ENCODE data around the gene DUSP1. TPM values are rescaled to one million over a fixed set of nuclear protein-coding genes. Genes with fewer than 3 reads are reported as not detected.

Gene DUSP1
- total and polyA plus RNA-seq, 2 of the 13 experiments (the other 11 are each of a cell fraction or from before 2014, with no cell fraction given), result 27.1 to 55.5 TPM

- H3K36me3 ChIP-seq (replicated peaks in 1 of 2; ENCODE audit: control insufficient read depth in 1 of 2, insufficient read depth in 2 of 2, low read length in 2 of 2), result no peaks in the 10 kb centered on the region
- peaks cover 3 to 5% of the 10 kb centered on the region in 2 experiments; a peak in 1 of 5 replicates for H3K27me3 ChIP-seq (ENCODE audit: control insufficient read depth in 1 of 2, insufficient read depth in 2 of 2, low read length in 2 of 2)
- H3K4me3 ChIP-seq (replicated peaks in 1 of 3; ENCODE audit: insufficient read depth in 1 of 3, low read depth in 2 of 3, low read length in 3 of 3), result no peak overlapping the region
- no peaks in the 10 kb centered on the region for H3K79me2 ChIP-seq (ENCODE audit: insufficient read depth, low read length)
- CTCF ChIA-PET (ENCODE audit: low intra/inter-chr PET ratio, low total read pairs), result no interaction called here
- BruUV-seq (replicated peaks), result no TSS peak
- no peaks in the 10 kb centered on the region for H4K20me1 ChIP-seq (ENCODE audit: insufficient read depth, low read length)
- H3K9me3 ChIP-seq (ENCODE audit: low read length), result no peaks in the 10 kb centered on the region
- FAIRE-seq, result no peak
- no peak overlapping the region for H3K9ac ChIP-seq (ENCODE audit: insufficient read depth, low read depth, low read length)
- H3K4me1 ChIP-seq (ENCODE audit: insufficient read depth, low read length), result peaks cover 33% of the 10 kb centered on the region
- POLR2A ChIA-PET, result no interaction called here
- no peak overlapping the region for H2AFZ ChIP-seq (ENCODE audit: low read length)
- no peak overlapping the region for H3K27ac ChIP-seq (ENCODE audit: extremely low read length, insufficient read depth, low read length)
- intact Hi-C loops (cut with micrococcal nuclease; ENCODE audit: unreplicated experiment) (no loop called here), in situ Hi-C loops (cut with HindIII; ENCODE audit: extremely low pct_ligation_motif_present, low pct_unique_long_range_greater_than_20kb) (no loop called here)
- no peak overlapping the region for H3K4me2 ChIP-seq (ENCODE audit: low read depth, low read length)
- no peak for DNase-seq (ENCODE audit: low spot score)
- ATAC-seq, result no peak
- 60% methylated on average over 8 of the region's 8 CpGs for WGBS (ENCODE audit: low lambda C conversion rate)
- TF ChIP-seq ZNF20 (CRISPR knock-in tag; IDR thresholded peaks at IDR 0.05) (no peak), ZNF768 (CRISPR knock-in tag; IDR thresholded peaks at IDR 0.05) (peak; percentile 71)
Measured at GRCh38 chr5:172745406-172745805, 25.6 kb downstream of the DUSP1 start.

GRCh38 chr5:172744123-172745104, 26.6 kb downstream of the DUSP1 start:
- 8% methylated on average over 9 of the region's 12 CpGs for WGBS (ENCODE audit: low lambda C conversion rate)
- Histone ChIP-seq H4K20me1 (ENCODE audit: insufficient read depth, low read length) (no peaks in the 10 kb centered on the region), H3K9me3 (ENCODE audit: low read length) (no peaks in the 10 kb centered on the region), H3K27ac (ENCODE audit: extremely low read length, insufficient read depth, low read length) (no peak overlapping the region), H3K9ac (ENCODE audit: insufficient read depth, low read depth, low read length) (no peak overlapping the region), H3K36me3 (replicated peaks in 1 of 2; ENCODE audit: control insufficient read depth in 1 of 2, insufficient read depth in 2 of 2, low read length in 2 of 2) (no peaks in the 10 kb centered on the region), H3K27me3 (ENCODE audit: control insufficient read depth in 1 of 2, insufficient read depth in 2 of 2, low read length in 2 of 2) (peaks cover 3 to 5% of the 10 kb centered on the region in 2 experiments; a peak in 1 of 5 replicates), H3K4me3 (replicated peaks in 1 of 3; ENCODE audit: insufficient read depth in 1 of 3, low read depth in 2 of 3, low read length in 3 of 3) (no peak overlapping the region; a peak in 1 of 6 replicates), H3K4me2 (ENCODE audit: low read depth, low read length) (peak overlapping the region; percentile 42; the same call in 1 of the 2 replicates), H2AFZ (ENCODE audit: low read length) (no peak overlapping the region), H3K79me2 (ENCODE audit: insufficient read depth, low read length) (no peaks in the 10 kb centered on the region), H3K4me1 (ENCODE audit: insufficient read depth, low read length) (peaks cover 29% of the 10 kb centered on the region)
- ATAC-seq (peak; percentile 71), FAIRE-seq (no peak), DNase-seq (ENCODE audit: low spot score) (no peak)
- intact Hi-C loops (cut with micrococcal nuclease; ENCODE audit: unreplicated experiment), result no loop called here
- ChIA-PET CTCF (ENCODE audit: low intra/inter-chr PET ratio, low total read pairs) (no interaction called here), POLR2A (no interaction called here)
- BruUV-seq (replicated peaks), result no TSS peak
- in situ Hi-C loops (cut with HindIII; ENCODE audit: extremely low pct_ligation_motif_present, low pct_unique_long_range_greater_than_20kb), result no loop called here
- TF ChIP-seq ZMYM3 (CRISPR knock-in tag; IDR thresholded peaks at IDR 0.05) (0 out of 2 replicates have a peak, but pooled peaks have one; percentile 23), THRA (CRISPR knock-in tag; IDR thresholded peaks at IDR 0.05; ENCODE audit: borderline replicate concordance) (no peak), HNRNPL (IDR thresholded peaks at IDR 0.05; ENCODE audit: low read depth, low read length) (peak; percentile 68; the same call in 1 of the 2 replicates), TBX2 (CRISPR knock-in tag; IDR thresholded peaks at IDR 0.05; ENCODE audit: borderline replicate concordance) (peak; percentile 76), ATF7-NPFF (CRISPR knock-in tag; IDR thresholded peaks at IDR 0.05; ENCODE audit: low read depth) (no peak), BCL6 (CRISPR knock-in tag; IDR thresholded peaks at IDR 0.05) (peak; percentile 21; the same call in 1 of the 2 replicates)
- TF ChIP-seq, protein P1, sequence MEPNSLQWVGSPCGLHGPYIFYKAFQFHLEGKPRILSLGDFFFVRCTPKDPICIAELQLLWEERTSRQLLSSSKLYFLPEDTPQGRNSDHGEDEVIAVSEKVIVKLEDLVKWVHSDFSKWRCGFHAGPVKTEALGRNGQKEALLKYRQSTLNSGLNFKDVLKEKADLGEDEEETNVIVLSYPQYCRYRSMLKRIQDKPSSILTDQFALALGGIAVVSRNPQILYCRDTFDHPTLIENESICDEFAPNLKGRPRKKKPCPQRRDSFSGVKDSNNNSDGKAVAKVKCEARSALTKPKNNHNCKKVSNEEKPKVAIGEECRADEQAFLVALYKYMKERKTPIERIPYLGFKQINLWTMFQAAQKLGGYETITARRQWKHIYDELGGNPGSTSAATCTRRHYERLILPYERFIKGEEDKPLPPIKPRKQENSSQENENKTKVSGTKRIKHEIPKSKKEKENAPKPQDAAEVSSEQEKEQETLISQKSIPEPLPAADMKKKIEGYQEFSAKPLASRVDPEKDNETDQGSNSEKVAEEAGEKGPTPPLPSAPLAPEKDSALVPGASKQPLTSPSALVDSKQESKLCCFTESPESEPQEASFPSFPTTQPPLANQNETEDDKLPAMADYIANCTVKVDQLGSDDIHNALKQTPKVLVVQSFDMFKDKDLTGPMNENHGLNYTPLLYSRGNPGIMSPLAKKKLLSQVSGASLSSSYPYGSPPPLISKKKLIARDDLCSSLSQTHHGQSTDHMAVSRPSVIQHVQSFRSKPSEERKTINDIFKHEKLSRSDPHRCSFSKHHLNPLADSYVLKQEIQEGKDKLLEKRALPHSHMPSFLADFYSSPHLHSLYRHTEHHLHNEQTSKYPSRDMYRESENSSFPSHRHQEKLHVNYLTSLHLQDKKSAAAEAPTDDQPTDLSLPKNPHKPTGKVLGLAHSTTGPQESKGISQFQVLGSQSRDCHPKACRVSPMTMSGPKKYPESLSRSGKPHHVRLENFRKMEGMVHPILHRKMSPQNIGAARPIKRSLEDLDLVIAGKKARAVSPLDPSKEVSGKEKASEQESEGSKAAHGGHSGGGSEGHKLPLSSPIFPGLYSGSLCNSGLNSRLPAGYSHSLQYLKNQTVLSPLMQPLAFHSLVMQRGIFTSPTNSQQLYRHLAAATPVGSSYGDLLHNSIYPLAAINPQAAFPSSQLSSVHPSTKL (CRISPR knock-in tag; IDR thresholded peaks at IDR 0.05), result peak; percentile 37; the same call in 1 of the 2 replicates
